ENCODE results near the gene ESX1. TPM values are rescaled to one million over a fixed set of nuclear protein-coding genes. Genes with fewer than 3 reads are reported as not detected.

ESX1 gene
- total RNA-seq = not detected

- no peak within 1 kb of the TSS for H3K27ac ChIP-seq
- H3K4me1 ChIP-seq = peaks cover 0 to 10% (median 5%) of the 10 kb centered on the region in 4 donors
- WGBS, 2 donors = 4 to 43% methylated on average over 9 to 56 of the region's 56 CpGs
- H3K9me3 ChIP-seq = no peaks in the 10 kb centered on the region
- H3K27me3 ChIP-seq = peaks cover 0 to 11% (median 0%) of the 10 kb centered on the region in 4 donors
- ATAC-seq (ENCODE audit: low FRiP score in 2 of 2) (no peak), DNase-seq (peak in 1 of 2 donors; percentile 24)
- no peaks in the 10 kb centered on the region for H3K36me3 ChIP-seq
- TF ChIP-seq CTCF (IDR thresholded peaks at IDR 0.05) (no peak), POLR2AphosphoS5 (IDR thresholded peaks at IDR 0.05) (no peak), EP300 (IDR thresholded peaks at IDR 0.05) (no peak), POLR2A (IDR thresholded peaks at IDR 0.05) (no peak)
- no peak within 1 kb of the TSS for H3K4me3 ChIP-seq
Observed at GRCh38 chrX:104254442-104255115, at the start of gene ESX1. TSS of gene ESX1 (minus strand) at chrX:104254933. CDS start at chrX:104254849, 84 bp downstream.

- WGBS, 2 donors = 45 to 83% methylated on average over 1 of the region's 1 CpG
- H3K4me1 ChIP-seq = no peaks in the 10 kb centered on the region
- no peaks in the 10 kb centered on the region for H3K9me3 ChIP-seq
- no peak overlapping the region for H3K27ac ChIP-seq
- no peaks in the 10 kb centered on the region for H3K27me3 ChIP-seq
- H3K4me3 ChIP-seq = no peak overlapping the region
- no peak for ATAC-seq (ENCODE audit: low FRiP score in 2 of 2)
- TF ChIP-seq EP300 (IDR thresholded peaks at IDR 0.05) (no peak), POLR2AphosphoS5 (IDR thresholded peaks at IDR 0.05) (no peak), POLR2A (IDR thresholded peaks at IDR 0.05) (no peak)
- H3K36me3 ChIP-seq = no peaks in the 10 kb centered on the region
- DNase-seq = no peak
Observed at GRCh38 chrX:104295636-104296035, 40.9 kb upstream of the ESX1 start.

GRCh38 chrX:104288961-104289360 lies 34.2 kb upstream of the ESX1 start:
- ATAC-seq (ENCODE audit: low FRiP score in 2 of 2) (no peak), DNase-seq (no peak)
- WGBS, 2 donors = 42 to 61% methylated on average over 4 of the region's 4 CpGs
- Histone ChIP-seq H3K27ac (no peak overlapping the region), H3K4me1 (no peaks in the 10 kb centered on the region), H3K9me3 (no peaks in the 10 kb centered on the region), H3K4me3 (no peak overlapping the region), H3K27me3 (no peaks in the 10 kb centered on the region), H3K36me3 (no peaks in the 10 kb centered on the region)
- TF ChIP-seq POLR2A (IDR thresholded peaks at IDR 0.05) (no peak), CTCF (IDR thresholded peaks at IDR 0.05) (no peak), EP300 (IDR thresholded peaks at IDR 0.05) (no peak), POLR2AphosphoS5 (IDR thresholded peaks at IDR 0.05) (no peak)

GRCh38 chrX:104288269-104288668 lies 33.5 kb upstream of the ESX1 start:
- DNase-seq (no peak), ATAC-seq (ENCODE audit: low FRiP score in 2 of 2) (no peak)
- H3K4me3 ChIP-seq = no peak overlapping the region
- no peak overlapping the region for H3K27ac ChIP-seq
- no peak for TF ChIP-seq CTCF (IDR thresholded peaks at IDR 0.05)
- no peak for TF ChIP-seq POLR2A (IDR thresholded peaks at IDR 0.05)
- no peak for TF ChIP-seq EP300 (IDR thresholded peaks at IDR 0.05)
- TF ChIP-seq POLR2AphosphoS5 (IDR thresholded peaks at IDR 0.05) = no peak
- no peaks in the 10 kb centered on the region for H3K27me3 ChIP-seq
- no peaks in the 10 kb centered on the region for H3K36me3 ChIP-seq
- H3K4me1 ChIP-seq = no peaks in the 10 kb centered on the region
- no peaks in the 10 kb centered on the region for H3K9me3 ChIP-seq
- WGBS, 2 donors = 56 to 68% methylated on average over 5 of the region's 5 CpGs

GRCh38 chrX:104285201-104285600 lies 30.5 kb upstream of the ESX1 start:
- WGBS, 2 donors = 72 to 75% methylated on average over 4 of the region's 4 CpGs
- no peak overlapping the region for H3K4me3 ChIP-seq
- H3K4me1 ChIP-seq = no peaks in the 10 kb centered on the region
- no peak for DNase-seq
- ATAC-seq (ENCODE audit: low FRiP score in 2 of 2) = no peak
- no peak overlapping the region for H3K27ac ChIP-seq
- TF ChIP-seq EP300 (IDR thresholded peaks at IDR 0.05) (no peak), POLR2AphosphoS5 (IDR thresholded peaks at IDR 0.05) (no peak), POLR2A (IDR thresholded peaks at IDR 0.05) (no peak), CTCF (IDR thresholded peaks at IDR 0.05) (no peak)
- H3K27me3 ChIP-seq = no peaks in the 10 kb centered on the region
- H3K36me3 ChIP-seq = no peaks in the 10 kb centered on the region
- no peaks in the 10 kb centered on the region for H3K9me3 ChIP-seq
